Measurements from ENCODE around the gene EPS8L2. TPM values are rescaled to one million over a fixed set of nuclear protein-coding genes. Genes with fewer than 3 reads are reported as not detected.

The EPS8L2 gene
- total and polyA plus RNA-seq, 2 of the 13 experiments (the other 11 are each of a cell fraction or from before 2014, with no cell fraction given): 89.3 to 416 TPM

- TF ChIP-seq ZC3H4 (CRISPR knock-in tag; IDR thresholded peaks at IDR 0.05; ENCODE audit: borderline replicate concordance): no peak
- peak; percentile 72 for TF ChIP-seq SALL2 (CRISPR knock-in tag; IDR thresholded peaks at IDR 0.05)
- peak; percentile 54 for TF ChIP-seq CCAR2 (optimal IDR thresholded peaks at IDR 0.05; ENCODE audit: low read depth, low read length)
- no peak for TF ChIP-seq ZNF709 (CRISPR knock-in tag; IDR thresholded peaks at IDR 0.05)
- peak; percentile 71; the same call in 1 of the 2 replicates for TF ChIP-seq JUNB (CRISPR knock-in tag; IDR thresholded peaks at IDR 0.05; ENCODE audit: borderline replicate concordance)
- TF ChIP-seq ETV5 (CRISPR knock-in tag; IDR thresholded peaks at IDR 0.05; ENCODE audit: borderline replicate concordance): no peak; the same call in 1 of the 2 replicates
- TF ChIP-seq JUND (CRISPR knock-in tag; IDR thresholded peaks at IDR 0.05): peak; percentile 83
- TF ChIP-seq CBX1 (IDR thresholded peaks at IDR 0.05; ENCODE audit: low read depth): peak; percentile 12
- TF ChIP-seq, protein P1, sequence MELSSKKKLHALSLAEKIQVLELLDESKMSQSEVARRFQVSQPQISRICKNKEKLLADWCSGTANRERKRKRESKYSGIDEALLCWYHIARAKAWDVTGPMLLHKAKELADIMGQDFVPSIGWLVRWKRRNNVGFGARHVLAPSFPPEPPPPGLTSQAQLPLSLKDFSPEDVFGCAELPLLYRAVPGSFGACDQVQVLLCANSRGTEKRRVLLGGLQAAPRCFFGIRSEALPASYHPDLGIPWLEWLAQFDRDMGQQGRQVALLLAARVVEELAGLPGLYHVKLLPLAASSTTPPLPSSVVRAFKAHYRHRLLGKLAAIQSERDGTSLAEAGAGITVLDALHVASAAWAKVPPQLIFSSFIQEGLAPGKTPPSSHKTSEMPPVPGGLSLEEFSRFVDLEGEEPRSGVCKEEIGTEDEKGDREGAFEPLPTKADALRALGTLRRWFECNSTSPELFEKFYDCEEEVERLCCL (CRISPR knock-in tag; IDR thresholded peaks at IDR 0.05; ENCODE audit: borderline replicate concordance): no peak
- no peak for TF ChIP-seq NFIC (IDR thresholded peaks at IDR 0.05; ENCODE audit: low read length)
- no peak for TF ChIP-seq SRSF4 (IDR thresholded peaks at IDR 0.05; ENCODE audit: low read depth, low read length, poor library complexity, severe bottlenecking)
- 0 out of 2 replicates have a peak, but pooled peaks have one; percentile 30 for TF ChIP-seq ZKSCAN8 (CRISPR knock-in tag; IDR thresholded peaks at IDR 0.05; ENCODE audit: borderline replicate concordance)
- TF ChIP-seq RFXAP (CRISPR knock-in tag; IDR thresholded peaks at IDR 0.05; ENCODE audit: borderline replicate concordance): no peak
- TF ChIP-seq IRX3 (CRISPR knock-in tag; IDR thresholded peaks at IDR 0.05; ENCODE audit: borderline replicate concordance, low read depth): no peak
- TF ChIP-seq FOXO1 (CRISPR knock-in tag; IDR thresholded peaks at IDR 0.05): peak; percentile 9; the same call in 1 of the 2 replicates
- TF ChIP-seq ZNF850 (CRISPR knock-in tag; conservative IDR thresholded peaks at IDR 0.05): 0 out of 2 replicates have a peak, but pooled peaks have one; percentile 56
- peak; percentile 90 for TF ChIP-seq ZFY (CRISPR knock-in tag; IDR thresholded peaks at IDR 0.05)
- TF ChIP-seq ZNF441 (CRISPR knock-in tag; IDR thresholded peaks at IDR 0.05; ENCODE audit: borderline replicate concordance): peak; percentile 59; the same call in 1 of the 2 replicates
- 0 out of 2 replicates have a peak, but pooled peaks have one; percentile 20 for TF ChIP-seq SETDB1 (CRISPR knock-in tag; IDR thresholded peaks at IDR 0.05; ENCODE audit: borderline replicate concordance)
- TF ChIP-seq ZNF276 (CRISPR knock-in tag; IDR thresholded peaks at IDR 0.05; ENCODE audit: low read depth): peak; percentile 59; the same call in 1 of the 2 replicates
- TF ChIP-seq SMARCC2 (IDR thresholded peaks at IDR 0.05): no peak
- TF ChIP-seq NFIB (CRISPR knock-in tag; IDR thresholded peaks at IDR 0.05; ENCODE audit: borderline replicate concordance): no peak
- TF ChIP-seq POLR2AphosphoS2 (IDR thresholded peaks at IDR 0.05; ENCODE audit: low read depth, low read length): no peak; the same call in 1 of the 2 replicates
- TF ChIP-seq PAF1 (CRISPR knock-in tag; IDR thresholded peaks at IDR 0.05): no peak
- TF ChIP-seq MBNL3 (CRISPR knock-in tag; conservative IDR thresholded peaks at IDR 0.05): no peak
- no peak for TF ChIP-seq SP1 (IDR thresholded peaks at IDR 0.05)
- TF ChIP-seq SP1 (CRISPR knock-in tag; IDR thresholded peaks at IDR 0.05): peak; percentile 28; the same call in 1 of the 2 replicates
- no peak; the same call in 1 of the 2 replicates for TF ChIP-seq ZNF777 (CRISPR knock-in tag; IDR thresholded peaks at IDR 0.05)
- TF ChIP-seq FOXJ3 (CRISPR knock-in tag; IDR thresholded peaks at IDR 0.05; ENCODE audit: borderline replicate concordance): 0 out of 2 replicates have a peak, but pooled peaks have one; percentile 47
Observed at GRCh38 chr11:706957-707816, 1.2 kb downstream of the EPS8L2 start (continued).

Measured in HepG2 (cell line).